ENCODE results near the gene TNFSF8. TPM values are rescaled to one million over a fixed set of nuclear protein-coding genes. Genes with fewer than 3 reads are reported as not detected.

The TNFSF8 gene
- total RNA-seq, 1 donor from 2014 or later, result not detected

- DNase-seq (ENCODE audit: low read depth), result no peak
- Histone ChIP-seq H3K36me3 (ENCODE audit: control insufficient read depth, insufficient read depth, low read length) (no peaks in the 10 kb centered on the region), H3K4me3 (ENCODE audit: low read depth, low read length) (no peak overlapping the region), H3K27me3 (ENCODE audit: control insufficient read depth, insufficient read depth, low read length) (no peaks in the 10 kb centered on the region)
- no peak for TF ChIP-seq CTCF (IDR thresholded peaks at IDR 0.05; ENCODE audit: insufficient read depth, low read length, poor library complexity, severe bottlenecking)
These were observed 45.5 kb downstream of the TNFSF8 start for GRCh38 chr9:114884787-114885452.

GRCh38 chr9:114883709-114884108 is 46.7 kb downstream of the TNFSF8 start:
- H3K4me3 ChIP-seq (ENCODE audit: low read depth, low read length), result no peak overlapping the region
- no peaks in the 10 kb centered on the region for H3K36me3 ChIP-seq (ENCODE audit: control insufficient read depth, insufficient read depth, low read length)
- no peaks in the 10 kb centered on the region for H3K27me3 ChIP-seq (ENCODE audit: control insufficient read depth, insufficient read depth, low read length)
- TF ChIP-seq CTCF (IDR thresholded peaks at IDR 0.05; ENCODE audit: insufficient read depth, low read length, poor library complexity, severe bottlenecking), result no peak
- no peak for DNase-seq (ENCODE audit: low read depth)

DNA sequence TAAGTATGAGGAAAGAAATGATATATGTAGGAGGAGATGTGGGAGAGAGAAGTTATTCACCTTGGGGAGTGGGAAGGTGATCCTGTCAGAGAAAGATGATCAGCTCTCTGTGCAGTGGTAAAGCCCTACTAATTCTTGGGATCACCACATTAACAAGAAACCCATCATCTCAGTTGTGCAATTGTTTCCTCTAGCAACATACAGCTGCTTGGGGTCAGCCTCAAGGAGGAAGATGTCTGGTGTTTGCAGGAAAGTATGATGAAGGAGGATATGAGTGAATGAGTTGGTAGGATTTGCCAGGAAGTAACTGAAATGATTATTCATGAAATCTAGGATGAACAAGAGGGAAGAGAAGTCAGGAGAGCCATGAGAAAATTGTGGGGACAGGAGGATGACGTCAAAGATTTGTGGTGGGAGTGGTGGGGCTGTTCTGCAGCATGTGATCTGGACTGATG is 50.1 kb downstream of the TNFSF8 start:
- TF ChIP-seq CTCF (IDR thresholded peaks at IDR 0.05; ENCODE audit: insufficient read depth, low read length, poor library complexity, severe bottlenecking), result no peak
- no peak for DNase-seq (ENCODE audit: low read depth)

GRCh38 chr9:114878879-114879564 is 51.4 kb downstream of the TNFSF8 start:
- DNase-seq (ENCODE audit: low read depth), result no peak
- no peaks in the 10 kb centered on the region for H3K36me3 ChIP-seq (ENCODE audit: control insufficient read depth, insufficient read depth, low read length)
- H3K27me3 ChIP-seq (ENCODE audit: control insufficient read depth, insufficient read depth, low read length), result no peaks in the 10 kb centered on the region
- H3K4me3 ChIP-seq (ENCODE audit: low read depth, low read length), result no peak overlapping the region
- no peak for TF ChIP-seq CTCF (IDR thresholded peaks at IDR 0.05; ENCODE audit: insufficient read depth, low read length, poor library complexity, severe bottlenecking)

More for the DNA sequence above, 50.1 kb downstream of the TNFSF8 start:
- H3K4me3 ChIP-seq (ENCODE audit: low read depth, low read length), result no peak overlapping the region
- H3K27me3 ChIP-seq (ENCODE audit: control insufficient read depth, insufficient read depth, low read length), result no peaks in the 10 kb centered on the region
- no peaks in the 10 kb centered on the region for H3K36me3 ChIP-seq (ENCODE audit: control insufficient read depth, insufficient read depth, low read length)

- no peak for DNase-seq (ENCODE audit: low read depth)
- TF ChIP-seq CTCF (IDR thresholded peaks at IDR 0.05; ENCODE audit: insufficient read depth, low read length, poor library complexity, severe bottlenecking), result no peak
- no peak overlapping the region for H3K4me3 ChIP-seq (ENCODE audit: low read depth, low read length)
These were observed 60.5 kb downstream of the TNFSF8 start for GRCh38 chr9:114869845-114870244.

More at GRCh38 chr9:114869845-114870244, 60.5 kb downstream of the TNFSF8 start:
- Histone ChIP-seq H3K27me3 (ENCODE audit: control insufficient read depth, insufficient read depth, low read length) (no peaks in the 10 kb centered on the region), H3K36me3 (ENCODE audit: control insufficient read depth, insufficient read depth, low read length) (no peaks in the 10 kb centered on the region)
